ENCODE results near the gene STK33.

STK33 gene

GRCh38 chr11:8593935-8594909, at the start of gene STK33:
TSS of gene STK33 (minus strand) at chr11:8594228. CDS start at chr11:8474905, 119,323 bp downstream.
- FAIRE-seq, result no peak

DNA sequence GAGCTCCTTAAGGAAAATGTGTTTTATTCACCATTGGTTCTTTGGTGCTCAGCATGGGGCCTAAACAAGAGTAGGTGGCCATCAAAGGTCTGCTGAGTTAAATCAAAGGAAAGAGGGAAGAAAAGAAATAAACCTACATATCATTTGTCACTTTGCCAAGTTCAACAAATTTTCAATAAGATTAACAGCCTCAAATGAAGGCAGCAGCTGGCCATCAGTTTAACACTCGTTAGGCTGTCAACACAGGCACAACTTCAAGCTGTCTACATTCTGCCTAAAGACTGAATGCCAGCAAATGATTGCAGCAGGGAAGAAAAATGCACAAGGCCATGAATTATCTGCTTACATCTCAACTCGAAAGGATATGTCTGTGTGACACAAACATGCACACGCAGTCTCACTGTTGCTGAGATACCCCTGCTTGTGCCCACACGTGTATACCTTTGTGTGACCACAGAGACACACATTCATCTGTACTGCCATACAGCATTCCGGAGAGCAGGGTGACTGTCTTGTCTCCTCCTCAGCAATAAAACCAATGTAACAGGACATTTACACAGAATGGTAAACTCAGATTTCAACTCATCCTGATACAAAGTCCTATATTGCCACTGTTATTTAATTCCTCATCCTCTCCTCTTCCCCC, 48.3 kb upstream of the STK33 start:
- no peak for FAIRE-seq

DNA sequence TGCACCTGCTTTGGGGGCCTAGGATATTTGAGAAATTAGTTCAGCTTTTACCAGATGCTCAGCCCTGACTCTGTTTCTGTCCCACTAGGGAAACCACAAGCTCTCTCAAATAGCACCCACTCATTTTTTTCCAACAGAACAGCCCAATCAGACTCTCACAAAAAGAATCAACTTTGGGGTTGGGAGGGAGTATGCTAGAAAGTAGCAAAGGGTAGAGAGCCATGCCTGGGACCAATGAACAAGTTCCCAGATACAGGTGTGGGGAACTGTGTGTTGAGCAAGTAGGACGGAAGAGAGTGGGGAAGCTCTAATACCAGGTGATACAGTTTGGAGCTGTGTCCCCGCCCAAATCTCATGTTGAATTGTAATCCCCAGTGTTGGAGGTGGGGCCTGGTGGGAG, 47.3 kb upstream of the STK33 start:
- FAIRE-seq, result no peak

DNA sequence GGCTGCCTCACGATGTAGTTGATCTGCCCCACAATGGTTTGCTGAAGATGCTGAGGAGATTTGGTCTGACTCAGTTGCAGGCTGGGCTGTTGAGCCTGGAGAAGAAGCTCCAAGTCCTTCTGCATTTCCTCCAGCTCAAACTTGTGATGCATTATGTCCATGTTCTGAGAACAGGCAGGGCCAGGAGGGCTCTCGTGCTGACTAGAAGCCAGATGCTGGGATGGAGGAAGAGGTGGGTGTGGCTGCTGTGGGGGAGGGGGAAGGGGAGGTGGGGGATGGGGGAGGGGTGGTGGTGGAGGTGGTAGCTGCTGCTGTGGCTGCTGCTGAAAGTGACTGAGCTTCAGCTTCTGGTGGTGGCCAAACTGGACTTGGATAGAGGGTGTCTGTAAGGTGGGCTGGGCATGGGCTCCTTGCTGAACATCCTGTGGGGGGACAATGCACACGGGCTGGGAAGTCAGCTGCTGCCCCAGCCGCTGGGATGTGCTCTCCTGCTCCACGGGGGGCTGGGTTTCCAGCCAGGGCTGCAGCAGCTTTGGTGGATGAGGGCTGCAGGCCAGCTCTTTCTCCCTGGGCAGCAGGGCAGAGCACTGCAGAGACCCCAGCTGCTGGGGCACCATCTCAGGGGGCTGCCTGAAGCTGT, 46.4 kb upstream of the STK33 start:
- FAIRE-seq, result no peak

DNA sequence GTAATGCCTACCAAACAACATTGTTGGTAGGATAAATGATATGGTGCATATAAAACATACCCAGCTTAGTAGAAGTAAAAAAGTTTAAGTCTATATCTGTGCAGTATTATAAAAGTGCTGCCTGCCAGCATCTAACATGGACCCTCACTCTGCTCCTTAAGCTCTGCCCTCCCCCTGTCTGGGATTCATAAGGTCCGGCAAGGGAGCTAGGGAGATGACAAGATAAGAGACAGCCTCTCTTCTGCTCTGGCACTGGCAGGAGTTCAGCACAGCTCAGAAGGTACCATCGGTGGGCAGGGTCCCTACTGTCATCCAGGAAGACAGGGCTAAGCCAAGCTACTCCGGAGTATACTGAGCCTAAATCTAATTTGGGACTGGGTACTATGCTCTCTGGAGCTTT, 45.6 kb upstream of the STK33 start:
- no peak for FAIRE-seq

- no peak for FAIRE-seq
Measured at GRCh38 chr11:8638300-8638699, 44.3 kb upstream of the STK33 start.

GRCh38 chr11:8636127-8636526, 42.1 kb upstream of the STK33 start:
- FAIRE-seq, result no peak

GRCh38 chr11:8634498-8634897, 40.5 kb upstream of the STK33 start:
- FAIRE-seq, result no peak

DNA sequence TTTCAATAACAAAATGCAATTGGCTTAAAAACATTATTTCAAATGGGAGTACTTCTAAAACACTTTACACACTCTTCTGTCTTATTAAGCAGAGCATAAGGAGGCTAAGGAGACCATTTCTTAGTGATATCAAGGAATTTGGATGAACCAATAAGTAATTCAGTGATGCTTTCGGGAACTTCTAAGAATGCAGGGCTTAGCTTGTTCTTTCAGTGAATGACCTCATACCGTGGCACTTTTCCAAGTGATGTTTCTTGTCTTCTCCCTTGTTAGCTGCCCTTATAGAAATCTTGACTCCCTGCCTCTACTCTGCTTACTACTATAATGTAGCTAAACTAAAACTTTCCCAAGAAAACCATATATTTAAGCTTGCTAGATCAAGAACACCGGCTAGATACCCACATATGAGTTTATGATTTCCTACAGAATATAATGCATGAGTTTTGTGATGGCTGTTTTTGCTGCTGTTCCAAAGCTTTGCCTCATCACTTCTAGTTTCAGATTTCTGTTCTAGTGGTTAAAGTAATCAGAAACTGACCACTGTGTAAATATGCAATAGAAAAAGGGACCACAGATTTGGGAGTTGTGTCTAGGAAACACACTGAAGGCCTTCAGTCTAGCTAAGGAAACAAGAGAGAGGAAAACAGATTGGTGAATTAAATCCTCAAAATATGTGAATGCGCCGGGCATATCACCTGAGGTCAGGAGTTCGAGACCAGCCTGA, 37.5 kb upstream of the STK33 start:
- no peak for FAIRE-seq

- FAIRE-seq, result no peak
Measured at GRCh38 chr11:8624698-8625097, 30.7 kb upstream of the STK33 start.

DNA sequence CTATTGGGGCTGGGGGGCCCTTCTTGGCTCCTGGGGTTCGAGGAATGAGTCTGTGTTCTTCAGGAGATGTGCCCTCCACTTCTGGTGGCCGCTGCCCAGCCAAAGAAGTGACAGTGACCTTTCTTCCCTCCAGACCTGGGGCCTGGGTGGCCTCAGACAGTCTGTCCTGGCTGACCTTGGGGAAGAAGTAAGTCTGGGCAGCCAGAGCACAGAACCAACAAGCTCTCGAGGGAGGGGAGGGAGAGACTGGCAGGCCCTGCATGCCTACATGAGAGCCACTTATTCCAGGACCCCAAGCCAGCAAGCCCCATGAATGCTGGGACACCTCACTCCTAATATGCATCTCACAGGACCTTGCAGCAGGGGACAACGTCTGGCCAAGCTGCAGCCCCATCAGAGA, 27.1 kb upstream of the STK33 start:
- FAIRE-seq, result no peak

DNA sequence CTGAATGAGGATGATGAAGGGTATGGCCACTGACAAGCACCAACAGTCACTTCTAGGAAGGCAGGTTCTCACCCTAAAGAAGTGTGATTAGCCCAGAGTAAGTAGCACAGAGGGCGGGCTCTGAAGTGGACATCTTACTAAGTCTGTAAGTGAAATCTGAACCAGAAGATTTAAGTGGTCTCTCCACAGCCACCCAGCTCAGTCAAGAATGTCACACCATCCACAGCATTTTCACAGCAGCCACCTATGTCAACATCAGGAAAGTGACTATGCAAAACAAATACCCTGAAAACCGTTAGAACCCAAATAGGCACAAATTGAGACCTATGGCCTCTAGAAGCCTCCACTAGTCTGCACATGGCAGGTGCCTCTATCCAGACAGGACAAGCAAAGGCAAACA, 23.0 kb upstream of the STK33 start:
- FAIRE-seq, result no peak

DNA sequence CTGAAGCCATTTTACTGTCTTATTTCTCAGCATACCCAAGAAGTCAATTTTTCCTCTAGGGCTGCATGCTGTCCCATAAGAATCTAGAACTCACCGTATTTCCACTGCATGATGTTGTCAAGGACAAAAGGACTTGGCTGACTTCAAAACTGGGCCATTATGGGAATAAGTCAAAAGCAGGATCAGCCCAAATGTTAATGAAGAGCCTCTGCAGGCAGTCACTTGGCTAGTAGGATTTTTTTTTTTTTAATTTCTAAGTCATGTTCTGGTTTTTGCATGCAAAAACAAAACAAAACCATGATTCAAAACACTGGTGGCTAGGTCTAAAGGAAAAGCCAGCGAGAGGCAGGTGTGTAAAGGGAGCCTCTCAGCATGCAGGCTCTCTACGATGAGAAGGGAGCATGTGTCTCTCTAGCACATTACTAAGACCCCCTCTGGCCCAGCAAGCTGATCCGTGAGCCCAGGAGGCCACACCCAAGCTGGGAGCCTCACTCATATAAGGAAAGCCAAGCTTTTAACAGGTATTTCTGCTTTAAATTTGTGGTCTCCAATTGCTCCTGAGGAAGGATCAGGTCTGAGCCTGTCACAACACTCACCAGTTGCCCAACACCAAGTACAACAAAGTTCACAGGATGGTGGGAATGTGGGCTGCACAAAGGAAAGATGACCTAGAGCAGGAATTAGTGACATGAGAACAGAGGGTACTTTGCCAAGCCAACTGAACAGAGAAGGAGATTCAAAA, 21.4 kb upstream of the STK33 start:
- FAIRE-seq, result no peak

DNA sequence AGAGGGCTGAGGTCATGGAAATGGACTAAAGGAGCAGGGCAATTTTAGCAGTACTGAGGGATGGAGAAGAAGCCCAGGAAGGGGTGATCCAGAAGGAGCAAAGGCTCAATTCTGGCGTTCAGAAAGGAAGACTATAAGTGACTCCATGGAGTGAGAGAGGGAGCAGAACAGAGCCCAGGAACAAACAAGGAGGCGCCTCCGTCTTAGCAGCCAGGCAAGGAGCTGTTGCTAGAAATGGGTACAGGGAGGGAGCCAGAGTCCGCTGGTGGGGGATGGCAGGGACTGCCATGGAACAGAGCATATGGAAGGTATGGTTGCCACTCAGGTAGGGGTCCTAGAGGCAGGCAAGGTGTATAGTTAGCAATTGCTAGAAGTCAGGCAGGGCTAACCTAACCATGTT, 20.5 kb upstream of the STK33 start:
- no peak for FAIRE-seq

GRCh38 chr11:8613036-8613435, 19.0 kb upstream of the STK33 start:
- FAIRE-seq, result no peak

DNA sequence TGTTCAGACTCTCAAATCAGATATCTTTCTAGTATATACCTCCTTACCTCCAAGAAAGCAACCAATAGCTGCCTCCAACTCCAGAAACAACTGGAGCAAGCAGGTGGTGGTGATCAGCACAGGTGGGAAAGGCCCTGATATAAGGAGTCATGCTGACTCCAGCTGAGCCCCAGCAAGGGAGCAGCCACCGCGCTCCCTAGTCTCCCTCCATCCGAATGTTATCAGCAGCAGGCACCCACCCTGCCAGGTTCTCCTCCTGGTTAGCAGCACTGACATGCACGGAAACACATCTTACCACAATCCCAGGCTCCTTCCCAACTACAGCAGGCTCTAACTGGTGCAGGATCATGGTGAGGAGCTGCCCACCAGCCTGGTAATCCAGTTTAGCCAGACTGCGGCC, 18.5 kb upstream of the STK33 start:
- no peak for FAIRE-seq

GRCh38 chr11:8610532-8611116, 16.6 kb upstream of the STK33 start:
- no peak for FAIRE-seq

DNA sequence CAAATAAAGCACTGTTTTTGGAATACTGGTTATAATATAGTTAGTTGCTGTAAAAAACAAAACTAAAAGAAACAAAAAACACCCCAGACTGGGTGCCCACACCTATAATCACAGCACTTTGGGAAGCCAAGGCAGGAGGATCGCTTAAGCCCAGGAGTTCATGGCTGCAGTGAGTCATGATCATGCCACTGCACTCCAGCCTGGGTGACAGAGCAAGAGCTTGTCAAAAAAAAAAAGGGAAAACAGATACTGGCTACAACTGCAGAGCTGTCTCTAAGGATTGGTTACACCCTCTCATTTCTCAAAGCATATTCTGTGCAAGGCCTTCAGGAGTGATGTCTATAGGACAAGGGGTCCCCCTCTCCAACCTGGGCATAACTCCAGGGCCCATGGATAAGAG, 14.6 kb upstream of the STK33 start:
- FAIRE-seq, result no peak

DNA sequence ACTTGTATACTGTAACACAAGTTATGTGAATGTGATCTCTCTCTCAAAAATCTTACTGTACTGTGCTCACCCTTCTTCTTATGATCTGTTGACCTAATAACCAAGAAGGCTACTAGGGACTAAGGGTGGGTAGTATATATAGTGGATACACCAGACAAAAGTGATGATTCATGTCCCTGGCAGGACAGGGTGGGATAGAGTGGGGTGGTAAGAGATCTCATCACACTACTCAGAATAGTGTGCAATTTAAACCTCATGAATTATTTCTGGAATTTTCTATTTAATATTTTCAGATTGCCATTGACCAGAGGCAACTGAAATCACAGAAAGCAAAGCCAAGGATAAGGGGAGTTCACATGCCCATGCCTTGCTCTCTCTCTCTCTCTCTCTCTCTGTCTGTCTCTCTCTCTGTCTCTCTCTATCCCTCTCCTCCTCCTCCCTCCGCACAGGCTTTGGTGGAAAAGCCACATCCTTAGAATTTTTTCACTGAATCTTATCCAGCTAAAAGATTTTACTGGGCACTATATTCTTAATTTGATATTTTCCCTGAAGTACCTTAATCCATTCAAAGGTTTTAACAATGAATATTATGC, 12.0 kb upstream of the STK33 start:
- FAIRE-seq, result no peak

DNA sequence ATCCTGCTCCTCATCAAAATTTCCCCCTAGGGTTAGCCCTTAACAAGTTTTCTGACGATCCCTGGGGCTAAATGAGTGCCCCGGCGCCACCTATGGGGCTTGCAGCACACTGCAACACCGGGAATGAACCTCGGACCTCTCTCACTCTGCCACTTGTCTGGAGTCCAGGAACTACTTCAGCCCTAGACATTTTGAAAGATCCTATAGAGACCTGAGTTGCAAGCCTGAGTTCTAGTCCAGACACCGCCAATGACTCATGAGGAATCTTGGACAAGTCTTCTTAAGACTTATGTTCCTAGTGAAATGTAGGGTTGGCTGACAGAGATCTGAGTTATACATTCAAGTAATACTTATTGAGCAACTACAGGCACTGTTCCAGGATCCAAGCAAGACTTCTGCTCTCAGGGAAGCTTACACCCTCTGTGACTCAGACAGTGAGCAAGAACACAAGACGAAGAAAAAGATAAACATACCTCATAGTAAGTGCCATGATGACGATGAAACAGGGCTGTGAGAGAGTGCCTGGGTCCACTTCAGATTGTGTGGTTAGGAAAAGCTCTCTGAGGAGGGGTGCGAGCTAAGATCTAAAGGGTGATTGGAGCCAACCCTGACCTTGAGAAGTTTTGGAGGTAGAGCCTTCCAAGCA, 10.2 kb upstream of the STK33 start:
- FAIRE-seq, result no peak

DNA sequence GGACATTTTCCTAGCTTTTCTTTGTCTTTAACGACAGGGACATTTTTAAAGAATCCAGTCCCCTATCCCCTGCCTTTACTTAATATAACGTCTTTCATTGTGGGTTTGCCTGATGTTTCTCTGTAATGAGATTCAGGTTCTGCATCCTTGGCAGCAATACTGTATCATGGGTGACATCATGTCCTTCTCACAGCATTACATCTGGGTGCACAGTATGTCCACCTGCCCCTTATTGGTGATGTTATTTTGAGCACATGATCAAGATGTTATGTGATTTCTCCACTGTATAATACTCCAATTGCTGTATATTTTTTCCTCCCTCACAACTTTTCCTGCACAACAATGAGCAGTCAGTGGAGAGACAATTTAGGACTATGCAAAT, 9.7 kb upstream of the STK33 start:
- no peak for FAIRE-seq
